Measurements from ENCODE around the gene CENPB. TPM values are rescaled to one million over a fixed set of nuclear protein-coding genes. Genes with fewer than 3 reads are reported as not detected.

CENPB gene
- total and polyA plus RNA-seq, 4 donors: 35.9 to 113 (median 79.4) TPM

- H3K9me3 ChIP-seq (ENCODE audit: control insufficient read depth in 4 of 4, insufficient read depth in 3 of 4, low read length in 3 of 4): no peaks in the 10 kb centered on the region
- ATAC-seq (ENCODE audit: insufficient read depth, low FRiP score): no peak
- peaks cover 14 to 30% (median 16%) of the 10 kb centered on the region in 5 donors for H3K4me1 ChIP-seq (ENCODE audit: control insufficient read depth in 5 of 5, insufficient read depth in 5 of 5, low read length in 5 of 5)
- H3K4me3 ChIP-seq: no peak overlapping the region
- H3K27me3 ChIP-seq (ENCODE audit: control insufficient read depth in 3 of 3, insufficient read depth in 3 of 3, low read length in 2 of 3): no peaks in the 10 kb centered on the region
- peaks cover 0 to 11% (median 8%) of the 10 kb centered on the region in 4 donors for H3K36me3 ChIP-seq (ENCODE audit: control insufficient read depth in 4 of 4, insufficient read depth in 4 of 4, low read length in 4 of 4)
- no peak for TF ChIP-seq CTCF (IDR thresholded peaks at IDR 0.05; ENCODE audit: control extremely low read depth, extremely low read depth)
- WGBS, 2 donors: 57 to 73% methylated on average over 4 of the region's 4 CpGs
- no peak overlapping the region for H3K27ac ChIP-seq (ENCODE audit: low read depth in 1 of 2, low read length in 1 of 2)
- no peak for DNase-seq
- H3K9ac ChIP-seq (ENCODE audit: insufficient read depth in 1 of 2, low read length in 2 of 2): no peak overlapping the region
These were observed 2.2 kb upstream of the CENPB start for GRCh38 chr20:3788685-3789155.

- Histone ChIP-seq H3K4me3 (no peak overlapping the region), H3K27me3 (ENCODE audit: control insufficient read depth in 3 of 3, insufficient read depth in 3 of 3, low read length in 2 of 3) (no peaks in the 10 kb centered on the region), H3K9me3 (ENCODE audit: control insufficient read depth in 4 of 4, insufficient read depth in 3 of 4, low read length in 3 of 4) (no peaks in the 10 kb centered on the region), H3K9ac (ENCODE audit: insufficient read depth in 1 of 2, low read length in 2 of 2) (peak overlapping the region in 1 of 2 donors; percentile 47), H3K36me3 (ENCODE audit: control insufficient read depth in 4 of 4, insufficient read depth in 4 of 4, low read length in 4 of 4) (peaks cover 0 to 12% (median 8%) of the 10 kb centered on the region in 4 donors), H3K4me1 (ENCODE audit: control insufficient read depth in 5 of 5, insufficient read depth in 5 of 5, low read length in 5 of 5) (peaks cover 14 to 36% (median 23%) of the 10 kb centered on the region in 5 donors), H3K27ac (ENCODE audit: low read depth in 1 of 2, low read length in 1 of 2) (no peak overlapping the region)
- ATAC-seq (ENCODE audit: insufficient read depth, low FRiP score): no peak
- no peak for TF ChIP-seq CTCF (IDR thresholded peaks at IDR 0.05; ENCODE audit: control extremely low read depth, extremely low read depth)
- DNase-seq: no peak
- 74 to 87% methylated on average over 5 of the region's 5 CpGs for WGBS, 2 donors
These were observed 929 bp upstream of the CENPB start for GRCh38 chr20:3787324-3788014.

- WGBS, 2 donors: 1 to 2% methylated on average over 22 to 35 of the region's 35 CpGs
- H3K4me1 ChIP-seq (ENCODE audit: control insufficient read depth in 5 of 5, insufficient read depth in 5 of 5, low read length in 5 of 5): peaks cover 14 to 38% (median 24%) of the 10 kb centered on the region in 5 donors
- peaks cover 0 to 12% (median 8%) of the 10 kb centered on the region in 4 donors for H3K36me3 ChIP-seq (ENCODE audit: control insufficient read depth in 4 of 4, insufficient read depth in 4 of 4, low read length in 4 of 4)
- H3K27ac ChIP-seq (ENCODE audit: low read depth in 1 of 2, low read length in 1 of 2): peak overlapping the region; percentile 84 to 91
- peak; percentile 0 for ATAC-seq (ENCODE audit: insufficient read depth, low FRiP score)
- H3K27me3 ChIP-seq (ENCODE audit: control insufficient read depth in 3 of 3, insufficient read depth in 3 of 3, low read length in 2 of 3): no peaks in the 10 kb centered on the region
- no peak for TF ChIP-seq CTCF (IDR thresholded peaks at IDR 0.05; ENCODE audit: control extremely low read depth, extremely low read depth)
- no peak overlapping the region for H3K9ac ChIP-seq (ENCODE audit: insufficient read depth in 1 of 2, low read length in 2 of 2)
- H3K4me3 ChIP-seq: peak overlapping the region; percentile 68
- no peaks in the 10 kb centered on the region for H3K9me3 ChIP-seq (ENCODE audit: control insufficient read depth in 4 of 4, insufficient read depth in 3 of 4, low read length in 3 of 4)
- DNase-seq: peak; percentile 55 to 61 (median 61)
These were observed 435 bp downstream of the CENPB start for GRCh38 chr20:3786126-3786484.

Measured in lung (tissue), 12 donors.